T-helper 1 cell treated with Interleukin-12 subunit alpha and Interleukin-12 subunit beta and Interleukin-4 antibody, amounts not matched to agents 30 μg/mL and 1 μg/mL, for 36 hours (primary cell): ENCODE results near the gene DBP.
"Not testable (repeated sequence)": the region's sequence is repeated elsewhere in the genome, so short reads cannot be mapped to it uniquely, and the experiment has no call there.

Source experiments
- H3K27ac Mint-ChIP-seq: one replicate; pipeline ENCODE4 v1.8.0; 2021; ENCODE audit warnings: mild to moderate bottlenecking, mixed read lengths
- H3K27me3 Mint-ChIP-seq: one replicate; pipeline ENCODE4 v1.8.0; 2021; ENCODE audit warnings: low read depth, mixed read lengths
- H3K36me3 Mint-ChIP-seq: one replicate; pipeline ENCODE4 v1.8.0; 2021; ENCODE audit warnings: low read depth, mixed read lengths
- H3K4me1 Mint-ChIP-seq: one replicate; pipeline ENCODE4 v1.8.0; 2021; ENCODE audit warnings: low read depth, mixed read lengths
- H3K4me3 Mint-ChIP-seq: one replicate; pipeline ENCODE4 v1.8.0; 2021; ENCODE audit warnings: mild to moderate bottlenecking, moderate library complexity, mixed read lengths
- H3K9me3 Mint-ChIP-seq: one replicate; pipeline ENCODE4 v1.8.0; 2021; ENCODE audit warnings: mixed read lengths

DBP gene

DNA sequence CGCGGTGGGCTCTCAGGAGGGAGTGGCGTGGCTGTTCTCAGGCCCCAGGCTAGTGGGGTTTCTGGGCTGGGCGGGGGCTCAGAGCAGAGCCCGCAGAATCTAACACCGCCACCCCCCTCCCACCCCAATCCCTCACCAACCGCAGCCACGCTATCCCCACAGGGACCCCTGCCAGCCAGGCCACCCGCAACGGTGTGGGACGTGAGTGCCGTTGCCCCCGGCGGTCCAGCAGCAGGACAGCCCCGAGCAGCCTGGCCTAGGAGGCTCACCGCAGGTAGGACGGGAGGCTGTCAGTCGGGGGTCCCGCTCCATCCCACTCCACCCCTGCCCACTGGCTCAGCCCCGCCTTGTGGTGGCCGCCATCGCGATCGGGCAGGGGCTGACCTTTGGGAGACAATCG, 35.8 kb upstream of the DBP start, which contains the start of gene NTN5:
NTN5 (minus strand) TSS at position 24 of the 400 bp plus-strand sequence. CDS start 2,031 bp downstream, outside the sequence.
- no peak within 1 kb of the TSS for H3K4me3 Mint-ChIP-seq
- peaks cover 6% of the 10 kb centered on the region for H3K9me3 Mint-ChIP-seq
- no peak within 1 kb of the TSS for H3K27ac Mint-ChIP-seq
- H3K36me3 Mint-ChIP-seq, result peaks cover 2% of the 10 kb centered on the region
- no peaks in the 10 kb centered on the region for H3K27me3 Mint-ChIP-seq
- peaks cover 7% of the 10 kb centered on the region for H3K4me1 Mint-ChIP-seq

- Mint-ChIP-seq H3K36me3 (peaks cover 2% of the 10 kb centered on the region), H3K4me1 (peaks cover 7% of the 10 kb centered on the region), H3K27ac (no peak overlapping the region), H3K9me3 (peaks cover 6% of the 10 kb centered on the region), H3K27me3 (no peaks in the 10 kb centered on the region), H3K4me3 (no peak overlapping the region)
Measured at GRCh38 chr19:48671446-48671995, 34.3 kb upstream of the DBP start.

DNA sequence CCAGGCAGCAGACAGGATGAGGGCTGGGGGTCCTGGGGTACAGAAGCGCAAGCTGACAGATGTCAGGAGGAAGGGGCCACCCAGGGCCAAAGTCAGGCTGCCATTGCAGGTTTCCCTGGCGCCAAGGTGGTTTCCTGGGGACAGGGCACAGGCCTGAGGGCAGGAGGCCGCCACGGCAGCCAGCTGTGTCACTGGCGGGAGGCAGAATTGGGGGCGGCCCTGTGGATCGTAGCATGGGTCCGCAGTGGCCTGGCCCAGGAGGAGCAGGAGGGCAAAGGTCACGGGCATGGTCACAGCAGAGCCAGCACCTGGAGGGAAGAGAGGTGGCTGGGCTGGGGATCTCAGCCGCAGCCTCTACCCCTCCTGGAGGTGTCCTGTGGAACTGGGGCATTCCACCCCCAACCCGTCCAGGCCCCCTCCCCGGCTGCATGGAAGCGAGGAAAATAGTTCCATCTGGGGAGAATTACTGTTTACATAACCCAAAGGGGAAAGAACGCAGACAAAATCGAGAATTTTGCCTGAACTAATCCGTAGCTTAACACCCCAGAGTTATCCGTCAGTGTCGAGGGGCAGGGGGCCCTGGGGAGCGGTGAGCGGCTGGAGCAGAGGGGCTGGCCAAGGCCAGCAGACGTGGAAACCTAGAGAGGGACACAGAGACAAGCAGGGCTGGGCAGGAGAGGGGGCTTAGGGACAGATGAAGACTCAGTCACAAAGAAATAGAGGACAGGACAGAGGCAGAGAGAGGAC, 33.7 kb upstream of the DBP start:
- Mint-ChIP-seq H3K4me3 (no peak overlapping the region), H3K27ac (no peak overlapping the region), H3K36me3 (peaks cover 2% of the 10 kb centered on the region), H3K4me1 (peaks cover 7% of the 10 kb centered on the region), H3K9me3 (peaks cover 6% of the 10 kb centered on the region), H3K27me3 (peaks cover 1% of the 10 kb centered on the region)

DNA sequence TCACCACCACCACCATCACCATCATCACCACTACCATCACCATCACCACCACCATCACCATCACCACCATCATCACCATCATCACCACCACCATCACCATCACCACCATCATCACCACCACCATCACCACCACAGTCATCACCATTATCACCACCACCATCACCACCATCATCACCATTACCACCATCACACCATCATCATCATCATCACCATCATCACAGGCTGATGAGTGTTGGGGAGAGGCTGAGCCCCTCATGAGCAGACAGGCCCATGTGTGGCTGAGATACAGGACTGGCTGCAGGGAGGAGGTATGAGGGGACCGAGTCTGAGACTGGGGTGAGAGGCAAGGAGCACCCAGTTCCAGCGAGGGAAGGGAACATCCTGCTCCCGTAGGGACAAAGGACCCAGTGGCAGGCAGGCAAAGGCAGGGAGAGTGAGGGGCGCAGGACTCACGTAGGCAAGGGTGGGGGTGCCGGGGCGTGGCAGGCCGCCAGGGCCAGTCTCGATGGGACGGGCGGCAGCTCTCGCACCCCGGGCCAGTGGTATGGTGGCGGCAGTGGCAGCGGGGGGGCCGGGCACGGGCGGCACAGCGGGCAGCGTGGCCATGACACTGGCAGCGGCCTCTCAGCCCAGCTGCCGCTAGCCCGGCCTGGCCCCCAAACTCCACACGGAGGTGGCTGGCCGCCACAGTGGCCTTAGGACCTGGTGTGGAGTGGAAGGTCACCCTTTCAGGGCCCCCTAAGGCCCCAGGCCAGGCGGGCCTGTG, 32.9 kb upstream of the DBP start:
- H3K27ac Mint-ChIP-seq, result peak overlapping the region; percentile 36
- peaks cover 3% of the 10 kb centered on the region for H3K27me3 Mint-ChIP-seq
- no peak overlapping the region for H3K4me3 Mint-ChIP-seq
- peaks cover 6% of the 10 kb centered on the region for H3K9me3 Mint-ChIP-seq
- peaks cover 2% of the 10 kb centered on the region for H3K4me1 Mint-ChIP-seq
- peaks cover 2% of the 10 kb centered on the region for H3K36me3 Mint-ChIP-seq

DNA sequence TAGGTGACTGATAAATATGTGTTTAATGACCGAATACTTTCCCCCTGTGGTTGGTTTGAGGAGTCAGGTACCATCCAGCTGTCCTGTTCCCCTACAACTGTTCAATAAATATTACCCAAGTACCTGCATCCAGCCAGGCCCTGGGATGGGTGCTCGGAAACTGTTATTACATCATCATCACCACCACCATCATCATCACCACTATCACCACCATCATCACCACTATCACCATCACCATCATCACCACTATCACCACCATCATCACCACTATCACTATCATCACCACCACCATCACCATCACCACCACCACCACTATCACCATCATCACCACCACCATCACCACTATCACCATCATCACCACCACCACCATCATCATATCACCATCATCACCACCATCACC, 31.6 kb upstream of the DBP start:
- peaks cover 3% of the 10 kb centered on the region for H3K27me3 Mint-ChIP-seq
- peak overlapping the region; percentile 0 for H3K27ac Mint-ChIP-seq
- peaks cover 6% of the 10 kb centered on the region for H3K9me3 Mint-ChIP-seq

GRCh38 chr19:48668332-48668731, 31.2 kb upstream of the DBP start:
- H3K27me3 Mint-ChIP-seq, result peaks cover 3% of the 10 kb centered on the region
- H3K36me3 Mint-ChIP-seq, result peaks cover 2% of the 10 kb centered on the region
- H3K4me3 Mint-ChIP-seq, result no peak overlapping the region
- H3K9me3 Mint-ChIP-seq, result peaks cover 6% of the 10 kb centered on the region
- no peak overlapping the region for H3K27ac Mint-ChIP-seq
- H3K4me1 Mint-ChIP-seq, result no peaks in the 10 kb centered on the region

More for the DNA sequence above, 31.6 kb upstream of the DBP start:
- Mint-ChIP-seq H3K36me3 (peaks cover 2% of the 10 kb centered on the region), H3K4me1 (no peaks in the 10 kb centered on the region), H3K4me3 (no peak overlapping the region)

- Mint-ChIP-seq H3K27me3 (peaks cover 3% of the 10 kb centered on the region), H3K27ac (no peak overlapping the region), H3K4me1 (peaks cover 7% of the 10 kb centered on the region), H3K4me3 (no peak overlapping the region), H3K36me3 (peaks cover 2% of the 10 kb centered on the region), H3K9me3 (peaks cover 6% of the 10 kb centered on the region)
Measured at GRCh38 chr19:48665786-48666185, 28.6 kb upstream of the DBP start.

- Mint-ChIP-seq H3K36me3 (peaks cover under 1% of the 10 kb centered on the region), H3K27me3 (peaks cover 3% of the 10 kb centered on the region), H3K9me3 (peaks cover under 1% of the 10 kb centered on the region), H3K4me3 (no peak overlapping the region), H3K4me1 (peaks cover 9% of the 10 kb centered on the region), H3K27ac (no peak overlapping the region)
Measured at GRCh38 chr19:48664476-48664875, 27.3 kb upstream of the DBP start.

DNA sequence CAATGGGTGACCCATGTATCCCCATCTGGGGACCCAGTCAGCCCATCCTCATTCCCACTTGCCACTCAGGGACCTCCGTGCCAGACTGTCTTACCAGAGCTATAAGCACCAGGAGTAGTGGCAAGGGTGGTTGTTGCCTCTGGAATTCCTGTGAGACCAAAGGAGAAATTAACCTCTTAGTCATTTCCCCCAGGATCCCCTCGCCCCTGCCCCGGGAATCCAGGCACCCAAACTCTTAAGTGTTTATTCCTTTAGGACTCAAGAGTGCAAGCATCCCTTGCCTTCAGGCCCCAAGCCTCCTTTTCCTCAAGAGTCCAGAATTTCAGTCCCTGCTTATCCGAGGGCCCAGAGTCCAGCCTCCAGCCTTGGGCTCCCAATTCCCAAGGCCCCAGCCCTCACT, 26.5 kb upstream of the DBP start:
- H3K27me3 Mint-ChIP-seq, result peaks cover 3% of the 10 kb centered on the region
- H3K4me1 Mint-ChIP-seq, result peaks cover 9% of the 10 kb centered on the region
- no peak overlapping the region for H3K4me3 Mint-ChIP-seq
- H3K36me3 Mint-ChIP-seq, result no peaks in the 10 kb centered on the region
- H3K27ac Mint-ChIP-seq, result no peak overlapping the region
- H3K9me3 Mint-ChIP-seq, result no peaks in the 10 kb centered on the region

DNA sequence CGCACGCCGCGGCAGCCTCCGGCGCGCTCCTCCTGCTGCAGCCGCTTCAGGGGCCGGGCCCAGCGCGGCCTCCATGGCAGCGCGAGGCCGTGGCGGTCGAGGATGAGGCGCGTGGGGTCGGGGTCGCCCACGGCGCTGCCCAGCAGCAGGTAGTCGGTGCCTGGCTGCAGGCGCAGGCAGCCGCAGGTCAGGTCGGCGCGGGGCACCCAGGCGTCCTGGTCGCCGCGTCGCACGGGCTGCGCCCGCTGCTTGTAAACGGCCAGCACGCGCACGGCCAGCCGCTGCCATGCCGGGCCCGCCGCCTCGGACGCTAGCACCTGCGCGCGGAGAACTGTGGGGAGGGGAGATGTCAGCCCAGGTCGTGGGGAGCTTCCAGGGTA, 24.5 kb upstream of the DBP start:
- H3K36me3 Mint-ChIP-seq, result no peaks in the 10 kb centered on the region
- H3K27me3 Mint-ChIP-seq, result peaks cover 6% of the 10 kb centered on the region
- H3K4me1 Mint-ChIP-seq, result peaks cover 9% of the 10 kb centered on the region
- no peak overlapping the region for H3K27ac Mint-ChIP-seq
- no peak overlapping the region for H3K4me3 Mint-ChIP-seq
- no peaks in the 10 kb centered on the region for H3K9me3 Mint-ChIP-seq

GRCh38 chr19:48660852-48661710, 23.9 kb upstream of the DBP start:
- Mint-ChIP-seq H3K9me3 (no peaks in the 10 kb centered on the region), H3K4me3 (peak overlapping the region; percentile 69)

GRCh38 chr19:48659768-48660167, 22.6 kb upstream of the DBP start:
- Mint-ChIP-seq H3K4me3 (no peak overlapping the region), H3K27me3 (peaks cover 3% of the 10 kb centered on the region), H3K4me1 (peaks cover 9% of the 10 kb centered on the region), H3K27ac (no peak overlapping the region), H3K36me3 (no peaks in the 10 kb centered on the region), H3K9me3 (no peaks in the 10 kb centered on the region)

More at GRCh38 chr19:48660852-48661710, 23.9 kb upstream of the DBP start:
- peak overlapping the region; percentile 96 for H3K27ac Mint-ChIP-seq
- H3K27me3 Mint-ChIP-seq, result peaks cover 6% of the 10 kb centered on the region
- H3K36me3 Mint-ChIP-seq, result no peaks in the 10 kb centered on the region
- peaks cover 9% of the 10 kb centered on the region for H3K4me1 Mint-ChIP-seq

DNA sequence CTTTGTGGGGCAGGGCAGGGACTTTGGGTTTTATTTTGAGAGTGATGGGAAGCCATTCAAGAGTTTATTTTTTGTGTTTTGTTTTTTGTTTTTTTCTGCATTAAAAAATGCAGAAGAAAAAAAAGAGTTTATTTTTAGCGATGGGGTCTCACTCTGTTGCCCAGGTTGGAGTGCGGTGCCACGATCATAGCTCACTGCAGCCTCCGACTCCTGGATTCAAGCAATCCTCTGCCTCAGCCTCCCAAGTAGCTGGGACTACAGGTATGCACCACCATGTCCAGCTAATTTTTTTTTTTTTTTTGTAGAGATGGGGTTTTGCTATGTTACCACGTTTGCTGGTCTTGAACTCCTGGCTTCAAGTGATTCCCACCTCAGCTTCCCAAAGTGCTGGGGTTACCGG, 21.3 kb upstream of the DBP start:
- no peaks in the 10 kb centered on the region for H3K36me3 Mint-ChIP-seq
- H3K9me3 Mint-ChIP-seq, result no peaks in the 10 kb centered on the region
- peaks cover 9% of the 10 kb centered on the region for H3K4me1 Mint-ChIP-seq
- H3K27me3 Mint-ChIP-seq, result peaks cover 3% of the 10 kb centered on the region
- H3K27ac Mint-ChIP-seq, result no peak overlapping the region
- H3K4me3 Mint-ChIP-seq, result no peak overlapping the region

- not testable (repeated sequence) for H3K27ac Mint-ChIP-seq, H3K4me1 Mint-ChIP-seq, H3K4me3 Mint-ChIP-seq, H3K9me3 Mint-ChIP-seq, H3K27me3 Mint-ChIP-seq, H3K36me3 Mint-ChIP-seq
Measured at GRCh38 chr19:48657828-48658227, 20.6 kb upstream of the DBP start.
